ENCODE results near the gene PXMP2.

GRCh38 chr12:132695431-132695830 is 8.0 kb downstream of the PXMP2 start:
- no peak for TF ChIP-seq CTCF (IDR thresholded peaks at IDR 0.05; ENCODE audit: low read depth, low read length)
- no peak for TF ChIP-seq EZH2phosphoT487 (IDR thresholded peaks at IDR 0.05; ENCODE audit: low read depth)
